Stimulated activated CD4-positive, alpha-beta T cell treated with anti-CD3 and anti-CD28 coated beads, Interleukin-15, amount 100 ng/mL, for 24 hours (primary cell): ENCODE data around the gene ABL1.
"Not testable (repeated sequence)": the region's sequence is repeated elsewhere in the genome, so short reads cannot be mapped to it uniquely, and the experiment has no call there.

ENCODE experiments used
- DNase-seq: peaks from one replicate; pipeline ENCODE4 v3.0.0-alpha.2; 2020

ABL1 gene

GRCh38 chr9:130834371-130835336 lies at the start of gene ABL1:
TSS of gene ABL1 (plus strand) at chr9:130835254. CDS start at chr9:130835447, 193 bp downstream.
- peak; percentile 85 for DNase-seq

GRCh38 chr9:130785940-130786508 lies 49.0 kb upstream of the ABL1 start:
- DNase-seq, result no peak

DNA sequence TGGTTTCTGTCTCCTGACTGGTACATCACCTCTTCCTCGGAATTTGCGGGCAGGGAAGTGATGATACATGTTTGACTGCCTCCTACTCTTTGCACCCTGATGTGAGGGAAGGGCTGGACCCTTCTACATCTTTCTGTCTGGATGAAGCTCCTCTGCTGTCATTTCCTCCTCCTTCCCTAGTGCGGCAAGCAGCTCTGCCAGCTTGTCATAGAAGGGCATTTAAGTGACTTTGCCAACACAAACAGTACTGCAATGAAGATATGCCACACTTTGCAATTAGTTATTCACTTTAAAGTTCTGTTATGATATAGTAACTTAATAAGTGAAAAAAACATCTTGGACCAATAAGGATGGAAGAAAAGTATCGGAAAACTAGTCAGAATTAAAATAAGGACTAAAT lies 48.5 kb upstream of the ABL1 start:
- no peak for DNase-seq

GRCh38 chr9:130789747-130790672 lies 45.0 kb upstream of the ABL1 start:
- no peak for DNase-seq

- DNase-seq, result no peak
These were observed 43.7 kb upstream of the ABL1 start for GRCh38 chr9:130791303-130791894.

- DNase-seq, result no peak
These were observed 41.5 kb upstream of the ABL1 start for GRCh38 chr9:130793589-130793988.

DNA sequence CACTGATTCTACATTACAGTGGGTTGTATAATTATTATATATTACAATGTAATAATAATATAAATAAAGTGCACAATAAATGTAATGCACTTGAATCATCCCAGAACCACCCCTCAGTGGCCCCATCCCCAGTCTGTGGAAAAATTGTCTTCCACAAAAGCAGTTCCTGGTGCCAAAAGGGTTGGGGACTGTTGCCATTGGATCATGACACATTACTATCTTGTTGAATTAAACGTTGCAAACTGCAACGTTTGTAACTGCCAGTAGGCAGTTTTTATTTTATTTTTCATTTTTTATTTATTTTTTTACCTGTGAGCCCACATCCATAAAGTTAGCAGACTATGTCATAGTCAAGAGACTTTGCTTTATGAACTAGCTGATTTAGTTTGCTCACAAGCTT lies 41.0 kb upstream of the ABL1 start:
- DNase-seq, result not testable (repeated sequence)

- not testable (repeated sequence) for DNase-seq
These were observed 40.6 kb upstream of the ABL1 start for GRCh38 chr9:130794423-130794822.

DNA sequence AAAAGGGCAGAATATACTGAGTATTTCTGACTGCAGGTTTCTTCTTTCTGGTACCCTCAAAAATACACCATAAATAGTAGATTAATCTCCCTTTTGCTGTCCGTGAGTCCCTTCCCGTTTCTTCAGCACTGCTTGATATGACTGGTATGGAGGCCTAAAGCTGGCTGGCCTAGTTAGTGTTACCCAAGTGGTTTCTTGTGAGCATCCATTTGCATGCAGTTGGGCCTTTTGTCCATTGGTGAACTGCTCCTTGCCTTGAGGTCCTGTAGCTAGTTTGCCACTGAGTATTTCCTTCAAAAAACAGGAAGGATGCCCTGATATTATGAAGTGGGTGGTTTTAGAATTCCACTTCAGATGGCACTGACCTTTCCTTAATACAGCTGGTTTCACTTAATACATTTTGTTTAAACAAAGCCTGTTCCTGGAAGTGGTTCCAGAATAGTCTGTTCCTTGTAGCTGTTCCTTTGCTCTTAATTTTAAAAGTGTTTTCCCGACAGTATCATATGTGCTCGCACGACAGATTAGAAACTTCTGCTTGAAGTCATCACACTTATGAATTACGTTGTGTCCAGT lies 40.0 kb upstream of the ABL1 start:
- DNase-seq, result no peak

DNA sequence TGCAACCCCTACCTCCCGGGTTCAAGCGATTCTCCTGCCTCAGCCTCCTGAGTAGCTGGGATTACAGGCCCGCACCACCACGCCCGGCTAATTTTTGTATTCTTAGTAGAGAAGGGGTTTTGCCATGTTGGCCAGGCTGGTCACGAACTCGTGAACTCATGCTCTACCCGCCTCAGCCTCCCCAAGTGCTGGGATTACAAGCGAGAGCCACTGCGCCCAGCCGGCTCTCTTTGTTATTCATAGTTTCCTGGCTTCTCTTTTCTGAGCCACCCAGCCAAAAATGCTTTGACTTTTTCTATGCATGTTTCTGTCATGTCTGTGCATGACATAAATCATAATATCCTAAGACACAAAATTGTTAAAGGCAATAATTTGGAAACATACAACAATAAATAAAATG lies 31.9 kb upstream of the ABL1 start:
- DNase-seq, result not testable (repeated sequence)

DNA sequence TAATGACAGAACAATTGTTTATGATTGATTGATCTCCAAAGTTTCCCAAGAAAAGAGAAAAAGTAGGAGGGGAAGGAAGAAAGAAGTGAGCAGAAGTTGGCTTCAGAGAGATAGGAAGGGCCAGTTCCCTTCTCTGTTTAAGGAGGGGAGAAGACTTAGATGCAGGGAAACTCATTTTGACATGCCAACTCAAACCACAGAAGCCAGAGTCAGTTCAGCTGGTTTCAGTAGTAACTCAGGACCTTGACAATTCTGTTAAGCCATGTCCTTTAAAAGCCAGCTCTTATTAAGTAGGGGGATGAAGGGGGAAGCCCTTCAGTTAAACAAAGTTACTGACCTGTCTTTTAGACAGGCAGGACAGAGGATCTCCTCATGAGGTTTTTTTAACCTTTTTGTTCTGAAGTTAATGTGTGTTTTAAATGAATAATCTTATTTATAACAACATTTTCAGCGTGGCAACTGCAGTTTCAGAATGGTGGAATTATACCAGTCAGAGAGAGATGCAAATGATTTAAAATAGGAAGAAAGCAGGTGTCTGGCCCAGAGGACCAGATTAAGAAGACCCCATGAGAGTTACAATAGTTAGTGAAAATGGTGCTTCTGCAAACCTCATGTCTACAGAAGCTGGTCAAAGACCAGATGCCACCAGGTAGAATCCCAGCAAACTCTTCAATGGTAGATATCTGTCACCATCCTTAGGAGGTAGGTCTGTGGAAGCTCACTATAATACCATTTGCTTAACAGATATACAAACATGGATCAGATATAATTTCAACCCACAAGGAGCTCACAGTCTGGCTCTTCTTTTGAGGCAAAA lies 29.3 kb upstream of the ABL1 start:
- no peak for DNase-seq

GRCh38 chr9:130806327-130806716 lies 28.7 kb upstream of the ABL1 start:
- no peak for DNase-seq

- DNase-seq, result no peak
These were observed 24.4 kb upstream of the ABL1 start for GRCh38 chr9:130810609-130811136.

GRCh38 chr9:130815242-130815808 lies 19.7 kb upstream of the ABL1 start:
- DNase-seq, result no peak

DNA sequence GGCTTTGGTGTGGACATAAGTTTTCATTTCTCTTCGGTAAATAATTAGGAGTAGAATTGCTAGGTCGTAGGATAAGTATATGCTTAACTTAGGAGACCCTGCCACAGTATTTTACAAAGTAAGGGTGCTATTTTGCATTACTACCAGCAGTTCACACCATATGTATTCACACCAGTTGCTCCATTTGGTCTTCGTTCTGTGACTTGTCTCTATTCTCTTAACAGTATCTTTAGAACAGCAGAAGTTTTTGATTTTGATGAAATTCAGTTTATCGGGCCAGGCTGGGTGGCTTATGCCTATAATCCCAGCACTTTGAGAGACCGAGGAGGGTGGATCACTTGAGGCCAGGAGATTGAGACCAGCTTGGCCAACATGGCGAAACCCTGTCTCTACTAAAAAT lies 17.1 kb upstream of the ABL1 start:
- no peak for DNase-seq

DNA sequence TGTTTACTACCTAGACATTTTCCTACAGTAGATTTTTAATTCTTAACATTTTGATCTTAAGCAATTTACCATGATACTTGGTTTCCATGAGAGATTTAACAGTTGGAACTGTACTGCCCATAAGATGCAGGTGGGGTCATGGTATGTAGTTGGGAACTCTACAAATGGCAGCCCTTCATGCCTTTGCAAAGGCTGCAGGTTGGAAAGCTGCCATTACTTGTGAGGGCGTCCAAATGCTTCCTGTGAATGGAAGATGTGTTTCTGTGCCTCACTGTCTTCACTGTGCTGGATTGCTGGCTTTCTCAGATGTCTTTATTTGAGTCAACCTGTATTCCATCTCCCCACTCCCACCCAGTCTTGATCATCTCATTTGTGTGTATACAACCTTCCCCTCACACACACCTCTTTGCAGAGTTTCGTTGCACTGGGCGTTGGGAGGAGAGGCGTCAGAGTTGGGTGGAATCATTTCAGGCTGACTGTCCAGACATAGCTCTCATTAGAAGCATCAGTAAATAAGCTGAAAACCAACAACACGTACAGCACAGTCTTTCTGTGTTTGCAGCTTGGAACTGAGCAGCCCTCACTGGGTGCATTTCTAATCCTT lies 14.8 kb upstream of the ABL1 start:
- DNase-seq, result no peak

GRCh38 chr9:130823435-130823834 lies 11.6 kb upstream of the ABL1 start:
- no peak for DNase-seq

GRCh38 chr9:130824079-130824478 lies 11.0 kb upstream of the ABL1 start:
- no peak for DNase-seq

DNA sequence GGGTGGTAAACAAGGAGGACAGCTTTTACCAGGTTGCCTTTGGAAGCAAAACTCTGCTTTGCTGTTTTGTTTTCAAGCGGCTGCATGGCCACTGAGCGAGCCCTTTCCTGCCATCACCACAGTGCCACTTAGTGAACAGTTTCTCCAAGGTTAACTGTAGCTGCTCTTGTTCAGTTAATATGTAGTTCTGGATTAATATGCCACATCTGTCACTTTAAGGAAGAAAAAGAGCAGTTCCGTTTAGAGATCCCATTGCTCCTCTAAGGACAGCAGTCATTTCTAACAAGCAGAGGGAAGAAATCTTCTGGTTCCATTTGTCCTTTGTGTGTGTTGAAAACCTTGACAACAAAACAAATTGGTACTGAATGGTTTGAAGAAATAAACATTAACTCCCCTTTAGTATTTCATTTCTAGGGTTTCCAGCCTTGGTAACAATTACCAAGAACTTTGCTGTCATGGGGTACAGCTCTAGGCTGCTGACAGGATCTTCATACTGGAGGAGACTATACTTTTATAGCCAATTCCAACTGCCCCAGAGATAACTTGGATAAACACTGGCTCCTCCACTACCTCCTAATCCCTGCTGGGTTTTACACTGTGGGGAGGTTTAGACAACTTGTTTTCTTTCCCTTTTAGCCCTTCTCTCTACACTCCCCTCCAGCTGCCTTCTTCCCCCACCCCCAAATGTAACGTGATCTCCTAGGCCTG lies 10.3 kb upstream of the ABL1 start:
- DNase-seq, result no peak

- DNase-seq, result no peak
These were observed 9.8 kb upstream of the ABL1 start for GRCh38 chr9:130825351-130825651.
